ENCODE results near the gene NUDC. TPM values are rescaled to one million over a fixed set of nuclear protein-coding genes. Genes with fewer than 3 reads are reported as not detected.
A peak's percentile ranks its signal among the peaks of the same experiment; 100 is the strongest.

NUDC gene
- total RNA-seq, 2 donors from 2014 or later: 103 to 120 TPM

DNA sequence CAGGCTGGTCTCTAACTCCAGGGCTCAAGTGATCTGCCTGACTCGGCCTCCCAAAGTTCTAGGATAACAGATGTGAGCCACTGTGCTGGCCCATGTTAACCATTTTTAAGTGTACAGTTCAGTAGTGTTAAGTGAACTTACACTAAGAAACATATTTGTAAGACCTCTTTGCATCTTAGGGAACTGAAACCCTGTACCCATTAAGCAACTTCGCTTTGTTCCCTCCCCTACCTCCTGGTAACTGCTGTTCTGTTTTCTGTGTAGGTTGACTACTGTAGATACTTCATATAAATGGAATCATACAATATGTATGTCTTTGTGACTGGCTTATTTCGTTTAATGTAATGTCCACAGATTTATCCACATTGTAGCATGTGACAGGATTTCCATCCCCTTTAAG, 11.0 kb downstream of the NUDC start:
- 93 to 96% methylated on average over 2 of the region's 3 CpGs for WGBS, 2 experiments (ENCODE audit: insufficient coverage in 1 of 2, insufficient read length in 1 of 2)
- H3K27ac Mint-ChIP-seq: no peak overlapping the region
- Histone ChIP-seq H3K27me3 (ENCODE audit: control insufficient read depth, insufficient read depth, low read length, poor library complexity, severe bottlenecking) (no peaks in the 10 kb centered on the region), H3K9me3 (ENCODE audit: control insufficient read depth, low read length) (no peaks in the 10 kb centered on the region), H3K36me3 (ENCODE audit: control insufficient read depth, insufficient read depth, low read length) (peaks cover 69% of the 10 kb centered on the region), H3K27ac (ENCODE audit: low read depth, low read length) (no peak overlapping the region), H3K4me1 (ENCODE audit: control insufficient read depth, insufficient read depth, low read length) (no peaks in the 10 kb centered on the region), H3K9ac (ENCODE audit: extremely low read depth, low read length, poor library complexity, severe bottlenecking) (no peak overlapping the region), H3K4me3 (ENCODE audit: low read length) (no peak overlapping the region)
- H3K27me3 Mint-ChIP-seq (ENCODE audit: insufficient read depth): no peaks in the 10 kb centered on the region
- TF ChIP-seq, protein P1, sequence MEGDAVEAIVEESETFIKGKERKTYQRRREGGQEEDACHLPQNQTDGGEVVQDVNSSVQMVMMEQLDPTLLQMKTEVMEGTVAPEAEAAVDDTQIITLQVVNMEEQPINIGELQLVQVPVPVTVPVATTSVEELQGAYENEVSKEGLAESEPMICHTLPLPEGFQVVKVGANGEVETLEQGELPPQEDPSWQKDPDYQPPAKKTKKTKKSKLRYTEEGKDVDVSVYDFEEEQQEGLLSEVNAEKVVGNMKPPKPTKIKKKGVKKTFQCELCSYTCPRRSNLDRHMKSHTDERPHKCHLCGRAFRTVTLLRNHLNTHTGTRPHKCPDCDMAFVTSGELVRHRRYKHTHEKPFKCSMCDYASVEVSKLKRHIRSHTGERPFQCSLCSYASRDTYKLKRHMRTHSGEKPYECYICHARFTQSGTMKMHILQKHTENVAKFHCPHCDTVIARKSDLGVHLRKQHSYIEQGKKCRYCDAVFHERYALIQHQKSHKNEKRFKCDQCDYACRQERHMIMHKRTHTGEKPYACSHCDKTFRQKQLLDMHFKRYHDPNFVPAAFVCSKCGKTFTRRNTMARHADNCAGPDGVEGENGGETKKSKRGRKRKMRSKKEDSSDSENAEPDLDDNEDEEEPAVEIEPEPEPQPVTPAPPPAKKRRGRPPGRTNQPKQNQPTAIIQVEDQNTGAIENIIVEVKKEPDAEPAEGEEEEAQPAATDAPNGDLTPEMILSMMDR (conservative IDR thresholded peaks at IDR 0.05): no peak
- DNase-seq: no peak
- H3K4me3 Mint-ChIP-seq: no peak overlapping the region
- H3K9me3 Mint-ChIP-seq: no peaks in the 10 kb centered on the region
- H3K36me3 Mint-ChIP-seq (ENCODE audit: low read depth): peaks cover 57% of the 10 kb centered on the region
- H3K4me1 Mint-ChIP-seq: no peaks in the 10 kb centered on the region

DNA sequence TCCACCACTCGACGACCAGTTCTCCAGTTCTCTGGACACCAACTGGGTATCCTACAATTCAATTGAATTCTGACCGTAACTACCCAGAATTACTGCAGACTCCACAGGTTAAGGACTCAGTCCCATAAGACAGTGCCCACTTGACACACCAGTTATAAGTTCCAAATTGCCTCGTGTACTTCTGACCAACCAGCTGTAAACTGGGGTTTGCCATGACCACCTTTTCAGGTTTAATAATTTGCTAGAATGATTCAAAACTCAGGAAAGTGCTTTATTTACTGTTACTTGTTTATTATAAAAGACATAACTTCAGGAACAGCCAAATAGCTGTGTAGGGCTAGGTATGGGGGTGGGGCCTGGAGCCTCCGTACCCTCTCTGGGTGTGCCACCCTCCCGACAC, 15.3 kb downstream of the NUDC start:
- no peak overlapping the region for H3K4me3 ChIP-seq (ENCODE audit: low read length)
- WGBS, 2 experiments (ENCODE audit: insufficient coverage in 1 of 2, insufficient read length in 1 of 2): 95 to 96% methylated on average over 6 of the region's 6 CpGs
- H3K9me3 Mint-ChIP-seq: no peaks in the 10 kb centered on the region
- H3K4me1 Mint-ChIP-seq: no peaks in the 10 kb centered on the region
- H3K4me3 Mint-ChIP-seq: no peak overlapping the region
- no peaks in the 10 kb centered on the region for H3K9me3 ChIP-seq (ENCODE audit: control insufficient read depth, low read length)
- peaks cover 70% of the 10 kb centered on the region for H3K36me3 ChIP-seq (ENCODE audit: control insufficient read depth, insufficient read depth, low read length)
- peak overlapping the region; percentile 75 for H3K27ac Mint-ChIP-seq
- H3K4me1 ChIP-seq (ENCODE audit: control insufficient read depth, insufficient read depth, low read length): no peaks in the 10 kb centered on the region
- H3K9ac ChIP-seq (ENCODE audit: extremely low read depth, low read length, poor library complexity, severe bottlenecking): no peak overlapping the region
- no peak for DNase-seq
- H3K27me3 Mint-ChIP-seq (ENCODE audit: insufficient read depth): no peaks in the 10 kb centered on the region
- no peak overlapping the region for H3K27ac ChIP-seq (ENCODE audit: low read depth, low read length)
- H3K27me3 ChIP-seq (ENCODE audit: control insufficient read depth, insufficient read depth, low read length, poor library complexity, severe bottlenecking): no peaks in the 10 kb centered on the region
- TF ChIP-seq, protein P1 (conservative IDR thresholded peaks at IDR 0.05): no peak
- H3K36me3 Mint-ChIP-seq (ENCODE audit: low read depth): peaks cover 56% of the 10 kb centered on the region

DNA sequence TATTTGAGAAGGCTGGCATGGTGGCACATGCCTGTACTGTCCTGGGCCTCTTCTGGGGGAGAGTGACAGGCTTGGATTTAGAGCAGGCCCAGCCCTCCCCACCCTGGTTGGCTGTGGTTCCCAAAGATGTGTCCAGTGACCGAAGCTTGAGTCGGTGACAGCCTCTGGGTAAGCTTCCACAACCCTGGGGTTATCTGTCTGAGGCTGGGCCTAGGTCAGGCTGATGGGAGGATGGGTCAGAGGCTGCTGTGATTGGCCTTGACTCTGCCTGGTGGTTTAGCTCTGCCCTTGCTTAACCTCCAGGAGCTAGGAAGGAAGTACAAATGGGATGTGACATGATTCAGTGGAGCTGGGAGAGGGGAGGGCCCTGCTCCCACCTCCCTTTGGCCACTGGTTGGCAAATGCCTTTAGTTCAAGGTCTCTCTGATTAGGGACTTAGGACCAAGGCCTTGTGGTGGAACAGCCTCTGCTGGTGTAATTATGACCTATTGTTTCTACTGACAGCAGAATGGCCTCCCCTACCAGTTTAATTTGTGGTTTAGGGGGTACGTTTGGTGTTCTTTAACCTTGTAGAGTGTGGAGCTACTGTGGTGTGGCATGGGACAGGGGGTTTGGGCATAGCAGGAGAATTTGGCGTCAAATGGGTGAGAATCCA, 16.6 kb downstream of the NUDC start:
- peaks cover 9% of the 10 kb centered on the region for H3K4me1 Mint-ChIP-seq
- peaks cover 59% of the 10 kb centered on the region for H3K36me3 Mint-ChIP-seq (ENCODE audit: low read depth)
- no peak overlapping the region for H3K9ac ChIP-seq (ENCODE audit: extremely low read depth, low read length, poor library complexity, severe bottlenecking)
- peak overlapping the region; percentile 53 for H3K27ac Mint-ChIP-seq
- DNase-seq: no peak
- peaks cover 71% of the 10 kb centered on the region for H3K36me3 ChIP-seq (ENCODE audit: control insufficient read depth, insufficient read depth, low read length)
- peaks cover 1% of the 10 kb centered on the region for H3K9me3 Mint-ChIP-seq
- H3K27me3 ChIP-seq (ENCODE audit: control insufficient read depth, insufficient read depth, low read length, poor library complexity, severe bottlenecking): no peaks in the 10 kb centered on the region
- 93% methylated on average over 4 of the region's 4 CpGs; no CpG with 5 or more reads in 1 of the 2 experiments for WGBS, 2 experiments (ENCODE audit: insufficient coverage in 1 of 2, insufficient read length in 1 of 2)
- TF ChIP-seq, protein P1 (conservative IDR thresholded peaks at IDR 0.05): no peak
- H3K4me1 ChIP-seq (ENCODE audit: control insufficient read depth, insufficient read depth, low read length): peaks cover 9% of the 10 kb centered on the region
- H3K27ac ChIP-seq (ENCODE audit: low read depth, low read length): no peak overlapping the region
- no peak overlapping the region for H3K4me3 Mint-ChIP-seq
- no peaks in the 10 kb centered on the region for H3K27me3 Mint-ChIP-seq (ENCODE audit: insufficient read depth)
- H3K9me3 ChIP-seq (ENCODE audit: control insufficient read depth, low read length): no peaks in the 10 kb centered on the region
- H3K4me3 ChIP-seq (ENCODE audit: low read length): no peak overlapping the region

Measured in endodermal cell (in vitro differentiated cells).